Panc1 (cell line): ENCODE data around the gene CHST15.

Experiments
- POLR2AphosphoS5 ChIP-seq: IDR thresholded peaks from 2 replicates; pipeline ENCODE4 v1.6.1; 2012; ENCODE audit warnings: mild to moderate bottlenecking, low read depth, low read length, moderate library complexity
- TF ChIP-seq, protein P1 (sequence below): fragments of 450-650 bp; IDR thresholded peaks from 2 replicates; pipeline ENCODE4 v1.5.1; 2017; ENCODE audit warnings: mild to moderate bottlenecking

DNA sequence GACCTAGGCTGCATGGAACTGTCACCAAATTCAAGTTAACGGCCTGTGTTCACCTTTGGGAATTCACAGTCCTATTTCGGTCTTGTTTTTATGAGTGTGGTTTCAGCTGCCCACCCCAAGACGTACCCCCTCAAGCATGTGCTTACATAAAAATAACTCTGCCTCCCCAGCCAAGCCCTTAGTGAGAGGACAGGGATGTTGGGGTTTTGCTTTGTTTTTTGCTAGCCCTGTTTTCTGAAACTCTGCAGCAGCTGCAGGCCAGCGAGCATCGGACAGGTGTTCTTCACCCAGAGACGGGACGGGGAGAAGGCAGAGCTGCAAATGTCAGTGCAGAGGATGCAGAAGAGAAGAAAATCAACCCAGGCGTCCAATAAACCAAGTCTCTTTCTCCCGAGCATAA, 13.5 kb downstream of the CHST15 start:
- no peak for TF ChIP-seq POLR2AphosphoS5
- TF ChIP-seq, protein P1, sequence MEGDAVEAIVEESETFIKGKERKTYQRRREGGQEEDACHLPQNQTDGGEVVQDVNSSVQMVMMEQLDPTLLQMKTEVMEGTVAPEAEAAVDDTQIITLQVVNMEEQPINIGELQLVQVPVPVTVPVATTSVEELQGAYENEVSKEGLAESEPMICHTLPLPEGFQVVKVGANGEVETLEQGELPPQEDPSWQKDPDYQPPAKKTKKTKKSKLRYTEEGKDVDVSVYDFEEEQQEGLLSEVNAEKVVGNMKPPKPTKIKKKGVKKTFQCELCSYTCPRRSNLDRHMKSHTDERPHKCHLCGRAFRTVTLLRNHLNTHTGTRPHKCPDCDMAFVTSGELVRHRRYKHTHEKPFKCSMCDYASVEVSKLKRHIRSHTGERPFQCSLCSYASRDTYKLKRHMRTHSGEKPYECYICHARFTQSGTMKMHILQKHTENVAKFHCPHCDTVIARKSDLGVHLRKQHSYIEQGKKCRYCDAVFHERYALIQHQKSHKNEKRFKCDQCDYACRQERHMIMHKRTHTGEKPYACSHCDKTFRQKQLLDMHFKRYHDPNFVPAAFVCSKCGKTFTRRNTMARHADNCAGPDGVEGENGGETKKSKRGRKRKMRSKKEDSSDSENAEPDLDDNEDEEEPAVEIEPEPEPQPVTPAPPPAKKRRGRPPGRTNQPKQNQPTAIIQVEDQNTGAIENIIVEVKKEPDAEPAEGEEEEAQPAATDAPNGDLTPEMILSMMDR: no peak
